Measurements from ENCODE around the gene ATG4D.

DNA sequence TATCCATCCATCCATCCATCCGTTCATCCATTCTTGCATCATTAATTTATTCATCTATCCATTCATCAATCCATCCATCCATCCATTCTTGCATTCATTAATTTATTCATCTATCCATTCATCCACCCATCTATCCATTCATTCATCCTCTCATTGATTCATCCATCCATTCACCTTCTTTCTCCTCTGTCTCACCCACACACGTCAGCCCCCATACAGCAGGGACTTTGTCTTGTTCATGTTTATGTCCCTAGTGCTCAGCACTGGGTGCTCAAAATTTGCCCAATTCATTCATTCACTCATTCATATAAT, 44.1 kb downstream of the ATG4D start:
- no peak for TF ChIP-seq FOXK2 (IDR thresholded peaks at IDR 0.05)
- TF ChIP-seq GATAD2B (conservative IDR thresholded peaks at IDR 0.05; ENCODE audit: low read depth), result no peak
- TF ChIP-seq RAD51 (IDR thresholded peaks at IDR 0.05), result no peak
- no peak for TF ChIP-seq HDAC6 (IDR thresholded peaks at IDR 0.05; ENCODE audit: unreplicated experiment)
- TF ChIP-seq KAT2A (conservative IDR thresholded peaks at IDR 0.05; ENCODE audit: control insufficient read depth, low read depth, low read length), result no peak
- no peak for TF ChIP-seq RBBP5 (conservative IDR thresholded peaks at IDR 0.05)
- TF ChIP-seq, protein P1, sequence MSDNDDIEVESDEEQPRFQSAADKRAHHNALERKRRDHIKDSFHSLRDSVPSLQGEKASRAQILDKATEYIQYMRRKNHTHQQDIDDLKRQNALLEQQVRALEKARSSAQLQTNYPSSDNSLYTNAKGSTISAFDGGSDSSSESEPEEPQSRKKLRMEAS (IDR thresholded peaks at IDR 0.05; ENCODE audit: low read depth, low read length), result no peak
- TF ChIP-seq, protein P2, sequence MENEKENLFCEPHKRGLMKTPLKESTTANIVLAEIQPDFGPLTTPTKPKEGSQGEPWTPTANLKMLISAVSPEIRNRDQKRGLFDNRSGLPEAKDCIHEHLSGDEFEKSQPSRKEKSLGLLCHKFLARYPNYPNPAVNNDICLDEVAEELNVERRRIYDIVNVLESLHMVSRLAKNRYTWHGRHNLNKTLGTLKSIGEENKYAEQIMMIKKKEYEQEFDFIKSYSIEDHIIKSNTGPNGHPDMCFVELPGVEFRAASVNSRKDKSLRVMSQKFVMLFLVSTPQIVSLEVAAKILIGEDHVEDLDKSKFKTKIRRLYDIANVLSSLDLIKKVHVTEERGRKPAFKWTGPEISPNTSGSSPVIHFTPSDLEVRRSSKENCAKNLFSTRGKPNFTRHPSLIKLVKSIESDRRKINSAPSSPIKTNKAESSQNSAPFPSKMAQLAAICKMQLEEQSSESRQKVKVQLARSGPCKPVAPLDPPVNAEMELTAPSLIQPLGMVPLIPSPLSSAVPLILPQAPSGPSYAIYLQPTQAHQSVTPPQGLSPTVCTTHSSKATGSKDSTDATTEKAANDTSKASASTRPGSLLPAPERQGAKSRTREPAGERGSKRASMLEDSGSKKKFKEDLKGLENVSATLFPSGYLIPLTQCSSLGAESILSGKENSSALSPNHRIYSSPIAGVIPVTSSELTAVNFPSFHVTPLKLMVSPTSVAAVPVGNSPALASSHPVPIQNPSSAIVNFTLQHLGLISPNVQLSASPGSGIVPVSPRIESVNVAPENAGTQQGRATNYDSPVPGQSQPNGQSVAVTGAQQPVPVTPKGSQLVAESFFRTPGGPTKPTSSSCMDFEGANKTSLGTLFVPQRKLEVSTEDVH (IDR thresholded peaks at IDR 0.05; ENCODE audit: low read depth, partially characterized antibody), result no peak
- TF ChIP-seq, protein P3, sequence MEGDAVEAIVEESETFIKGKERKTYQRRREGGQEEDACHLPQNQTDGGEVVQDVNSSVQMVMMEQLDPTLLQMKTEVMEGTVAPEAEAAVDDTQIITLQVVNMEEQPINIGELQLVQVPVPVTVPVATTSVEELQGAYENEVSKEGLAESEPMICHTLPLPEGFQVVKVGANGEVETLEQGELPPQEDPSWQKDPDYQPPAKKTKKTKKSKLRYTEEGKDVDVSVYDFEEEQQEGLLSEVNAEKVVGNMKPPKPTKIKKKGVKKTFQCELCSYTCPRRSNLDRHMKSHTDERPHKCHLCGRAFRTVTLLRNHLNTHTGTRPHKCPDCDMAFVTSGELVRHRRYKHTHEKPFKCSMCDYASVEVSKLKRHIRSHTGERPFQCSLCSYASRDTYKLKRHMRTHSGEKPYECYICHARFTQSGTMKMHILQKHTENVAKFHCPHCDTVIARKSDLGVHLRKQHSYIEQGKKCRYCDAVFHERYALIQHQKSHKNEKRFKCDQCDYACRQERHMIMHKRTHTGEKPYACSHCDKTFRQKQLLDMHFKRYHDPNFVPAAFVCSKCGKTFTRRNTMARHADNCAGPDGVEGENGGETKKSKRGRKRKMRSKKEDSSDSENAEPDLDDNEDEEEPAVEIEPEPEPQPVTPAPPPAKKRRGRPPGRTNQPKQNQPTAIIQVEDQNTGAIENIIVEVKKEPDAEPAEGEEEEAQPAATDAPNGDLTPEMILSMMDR (IDR thresholded peaks at IDR 0.05 in 2 of 3, conservative IDR thresholded peaks at IDR 0.05 in 1 of 3; ENCODE audit: control insufficient read depth in 2 of 3, extremely low read depth in 1 of 3, insufficient read depth in 1 of 3, low read depth in 3 of 3, low read length in 3 of 3), result no peak
- no peak for TF ChIP-seq YY1 (IDR thresholded peaks at IDR 0.05; ENCODE audit: low read depth, low read length)
- TF ChIP-seq SMC3 (IDR thresholded peaks at IDR 0.05; ENCODE audit: borderline replicate concordance, low read length), result no peak

All from GM12878 (cell line).